Prostate gland (tissue), 2 donors: Measurements from ENCODE around the gene HNRNPC.

Source experiments
- CTCF ChIP-seq, 4 experiments: fragments of 200-600 bp in 2 of 4; fragments of 450-650 bp in 2 of 4; sonication (generic) in 2 of 4; IDR thresholded peaks; 1 replicate in 3 of 4; 2 replicates in 1 of 4; pipeline ENCODE4 v1.5.1; 2016 to 2019; ENCODE audit warnings: antibody characterized with exemption in 4 of 4, mild to moderate bottlenecking in 2 of 4, moderate library complexity in 2 of 4
- POLR2A ChIP-seq: fragments of 450-650 bp; IDR thresholded peaks from one replicate; pipeline ENCODE4 v1.6.1; 2016; ENCODE audit warnings: antibody characterized with exemption, mild to moderate bottlenecking
- POLR2AphosphoS5 ChIP-seq: sonication (generic); formaldehyde crosslinking; IDR thresholded peaks from one replicate; pipeline ENCODE4 v1.6.1; 2017; ENCODE audit warnings: antibody characterized with exemption

GRCh38 chr14:21210023-21210422 is 59.2 kb downstream of the HNRNPC start:
- no peak for TF ChIP-seq CTCF (IDR thresholded peaks at IDR 0.05)
- no peak for TF ChIP-seq POLR2A
- TF ChIP-seq POLR2AphosphoS5, result no peak
